Fibroblast of lung (primary cell): ENCODE measurements around the gene CORO7. TPM values are rescaled to one million over a fixed set of nuclear protein-coding genes. Genes with fewer than 3 reads are reported as not detected.

Experiments
- DNase-seq, 2 donors: peaks; one replicate each; pipeline versions ENCODE4 v3.0.0 to v3.0.0-alpha.2; 2010; ENCODE audit warnings: low read depth in 2 of 2
- H2AFZ ChIP-seq: 2 replicates; pipeline ENCODE4 v1.5.1; 2012; ENCODE audit warnings: low read length, control low read depth, inconsistent platforms
- H3K27ac ChIP-seq: 2 replicates; pipeline ENCODE4 v1.5.1; 2011; ENCODE audit warnings: low read length, control low read depth; ENCODE audit not compliant: insufficient read depth
- H3K27me3 ChIP-seq: 2 replicates; pipeline ENCODE4 v1.5.1; 2011; ENCODE audit warnings: mild to moderate bottlenecking, low read length; ENCODE audit not compliant: control insufficient read depth, insufficient read depth
- H3K36me3 ChIP-seq: 2 replicates; pipeline ENCODE4 v1.5.1; 2011; ENCODE audit warnings: low read length; ENCODE audit not compliant: control insufficient read depth, insufficient read depth
- H3K4me1 ChIP-seq: 2 replicates; pipeline ENCODE4 v1.5.1; 2011; ENCODE audit warnings: low read length; ENCODE audit not compliant: control insufficient read depth, insufficient read depth; ENCODE audit errors: extremely low read depth
- H3K4me2 ChIP-seq: 2 replicates; pipeline ENCODE4 v1.5.1; 2011; ENCODE audit warnings: low read length, control low read depth; ENCODE audit not compliant: insufficient read depth; ENCODE audit errors: extremely low read depth
- H3K4me3 ChIP-seq, 4 experiments: fragments of 200-600 bp in 1 of 4; sonication (generic) in 1 of 4; replicated peaks in 1 of 4; 2 replicates each; pipeline ENCODE4 v1.5.1; 2011 to 2016; ENCODE audit warnings: low read length in 4 of 4, low read depth in 3 of 4, mild to moderate bottlenecking in 3 of 4, control low read depth in 2 of 4, inconsistent platforms in 1 of 4, mixed read lengths in 1 of 4; ENCODE audit not compliant: insufficient read depth in 1 of 4; ENCODE audit errors: control extremely low read depth in 1 of 4
- H3K79me2 ChIP-seq: 2 replicates; pipeline ENCODE4 v1.5.1; 2012; ENCODE audit warnings: mild to moderate bottlenecking, low read length, inconsistent platforms; ENCODE audit not compliant: control insufficient read depth, insufficient read depth
- H3K9ac ChIP-seq: 2 replicates; pipeline ENCODE4 v1.5.1; 2011; ENCODE audit warnings: mild to moderate bottlenecking, low read length, control low read depth; ENCODE audit not compliant: insufficient read depth
- H3K9me3 ChIP-seq: 2 replicates; pipeline ENCODE4 v1.5.1; 2012; ENCODE audit warnings: low read depth, low read length; ENCODE audit not compliant: control insufficient read depth, insufficient read depth
- H4K20me1 ChIP-seq: 2 replicates; pipeline ENCODE4 v1.5.1; 2011; ENCODE audit warnings: low read length; ENCODE audit not compliant: control insufficient read depth, insufficient read depth; ENCODE audit errors: extremely low read depth
- EZH2 ChIP-seq: IDR thresholded peaks from 2 replicates; pipeline ENCODE4 v1.5.1; 2012; ENCODE audit warnings: low read length, control low read depth, mild to moderate bottlenecking; ENCODE audit errors: missing control alignments
- polyA plus RNA-seq, 2 donors: library from polyadenylated mRNA; depleted of rRNA in 1 of 2; stranded (reverse) in 1 of 2; unstranded in 1 of 2; fragments of >200 nt; gene quantifications; 2 replicates each; pipeline ENCODE4 v1.2.1, GENCODE V29; 2011 to 2012; ENCODE audit warnings: missing spikeins in 1 of 2
- total RNA-seq: library from RNA; depleted of rRNA; stranded (reverse); fragments of >200 nt; gene quantifications from 2 replicates; pipeline ENCODE4 v1.2.1, GENCODE V29; 2014
- TF ChIP-seq, protein P1 (sequence below), 2 donors: IDR thresholded peaks in 1 of 2; conservative IDR thresholded peaks in 1 of 2; 1 replicate in 1 of 2; 2 replicates in 1 of 2; pipeline ENCODE4 v1.5.1; 2011 to 2012; ENCODE audit warnings: low read length in 2 of 2, control low read depth in 1 of 2, inconsistent platforms in 1 of 2, low read depth in 1 of 2, mild to moderate bottlenecking in 1 of 2

The CORO7 gene
- total and polyA plus RNA-seq, 2 donors (not counting 1 experiment from before 2014, with no cell fraction given), result 6.1 to 11.1 TPM

DNA sequence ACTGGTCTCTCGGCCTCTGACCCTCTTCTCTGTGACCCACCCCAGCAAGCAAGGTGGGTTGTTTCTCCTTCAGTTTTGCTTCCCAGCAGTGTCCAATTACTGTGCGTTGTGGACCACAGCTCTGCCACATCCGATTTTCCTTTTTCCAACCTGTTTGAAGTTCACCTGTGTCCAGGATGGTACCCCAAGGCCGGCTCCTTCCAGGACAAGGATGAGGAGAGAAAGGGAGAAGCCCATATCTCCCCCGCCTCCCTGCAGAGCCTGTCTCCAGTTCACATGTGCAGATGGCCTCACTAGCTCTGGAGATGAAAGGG is 44.5 kb upstream of the CORO7 start:
- H4K20me1 ChIP-seq, result no peaks in the 10 kb centered on the region
- no peaks in the 10 kb centered on the region for H3K79me2 ChIP-seq
- H3K4me3 ChIP-seq, result no peak overlapping the region
- H3K27ac ChIP-seq, result no peak overlapping the region
- H3K27me3 ChIP-seq, result no peaks in the 10 kb centered on the region
- DNase-seq, result no peak
- H3K9ac ChIP-seq, result no peak overlapping the region
- H3K4me1 ChIP-seq, result peaks cover 10% of the 10 kb centered on the region
- H3K9me3 ChIP-seq, result no peaks in the 10 kb centered on the region
- H2AFZ ChIP-seq, result no peak overlapping the region
- H3K4me2 ChIP-seq, result no peak overlapping the region
- TF ChIP-seq, protein P1, sequence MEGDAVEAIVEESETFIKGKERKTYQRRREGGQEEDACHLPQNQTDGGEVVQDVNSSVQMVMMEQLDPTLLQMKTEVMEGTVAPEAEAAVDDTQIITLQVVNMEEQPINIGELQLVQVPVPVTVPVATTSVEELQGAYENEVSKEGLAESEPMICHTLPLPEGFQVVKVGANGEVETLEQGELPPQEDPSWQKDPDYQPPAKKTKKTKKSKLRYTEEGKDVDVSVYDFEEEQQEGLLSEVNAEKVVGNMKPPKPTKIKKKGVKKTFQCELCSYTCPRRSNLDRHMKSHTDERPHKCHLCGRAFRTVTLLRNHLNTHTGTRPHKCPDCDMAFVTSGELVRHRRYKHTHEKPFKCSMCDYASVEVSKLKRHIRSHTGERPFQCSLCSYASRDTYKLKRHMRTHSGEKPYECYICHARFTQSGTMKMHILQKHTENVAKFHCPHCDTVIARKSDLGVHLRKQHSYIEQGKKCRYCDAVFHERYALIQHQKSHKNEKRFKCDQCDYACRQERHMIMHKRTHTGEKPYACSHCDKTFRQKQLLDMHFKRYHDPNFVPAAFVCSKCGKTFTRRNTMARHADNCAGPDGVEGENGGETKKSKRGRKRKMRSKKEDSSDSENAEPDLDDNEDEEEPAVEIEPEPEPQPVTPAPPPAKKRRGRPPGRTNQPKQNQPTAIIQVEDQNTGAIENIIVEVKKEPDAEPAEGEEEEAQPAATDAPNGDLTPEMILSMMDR (conservative IDR thresholded peaks at IDR 0.05 in 1 of 2, IDR thresholded peaks at IDR 0.05 in 1 of 2; ENCODE audit: low read depth in 1 of 2, low read length in 2 of 2), result no peak
- TF ChIP-seq EZH2, result no peak
- peaks cover 20% of the 10 kb centered on the region for H3K36me3 ChIP-seq

DNA sequence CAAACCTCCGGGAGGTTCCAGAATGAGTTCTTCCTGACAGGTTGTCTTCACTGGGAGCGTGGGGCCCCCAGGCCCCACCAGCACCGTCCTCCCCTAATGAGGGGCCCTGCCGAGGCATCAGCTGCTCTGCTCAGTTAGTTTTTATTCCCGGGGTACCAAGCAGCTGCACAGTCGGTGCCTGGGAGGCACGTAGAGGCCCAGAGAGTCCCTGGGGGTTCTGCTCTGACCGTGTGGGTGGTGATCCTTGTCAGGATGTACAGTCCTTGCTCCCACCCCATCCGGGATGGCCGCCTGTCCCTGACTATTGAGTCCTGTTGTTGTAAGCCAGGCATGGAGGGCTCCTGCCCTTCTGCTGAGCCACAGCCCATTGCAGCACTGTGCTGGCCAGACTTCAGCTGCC is 39.6 kb upstream of the CORO7 start:
- H3K4me1 ChIP-seq, result peaks cover 4% of the 10 kb centered on the region
- no peak overlapping the region for H3K27ac ChIP-seq
- DNase-seq, result no peak
- no peaks in the 10 kb centered on the region for H3K27me3 ChIP-seq
- no peak overlapping the region for H2AFZ ChIP-seq
- H4K20me1 ChIP-seq, result no peaks in the 10 kb centered on the region
- no peak overlapping the region for H3K9ac ChIP-seq
- TF ChIP-seq, protein P1 (conservative IDR thresholded peaks at IDR 0.05 in 1 of 2, IDR thresholded peaks at IDR 0.05 in 1 of 2; ENCODE audit: low read depth in 1 of 2, low read length in 2 of 2), result no peak
- TF ChIP-seq EZH2, result no peak
- H3K79me2 ChIP-seq, result no peaks in the 10 kb centered on the region
- H3K4me2 ChIP-seq, result no peak overlapping the region
- H3K9me3 ChIP-seq, result no peaks in the 10 kb centered on the region
- H3K36me3 ChIP-seq, result peaks cover 18% of the 10 kb centered on the region
- no peak overlapping the region for H3K4me3 ChIP-seq

DNA sequence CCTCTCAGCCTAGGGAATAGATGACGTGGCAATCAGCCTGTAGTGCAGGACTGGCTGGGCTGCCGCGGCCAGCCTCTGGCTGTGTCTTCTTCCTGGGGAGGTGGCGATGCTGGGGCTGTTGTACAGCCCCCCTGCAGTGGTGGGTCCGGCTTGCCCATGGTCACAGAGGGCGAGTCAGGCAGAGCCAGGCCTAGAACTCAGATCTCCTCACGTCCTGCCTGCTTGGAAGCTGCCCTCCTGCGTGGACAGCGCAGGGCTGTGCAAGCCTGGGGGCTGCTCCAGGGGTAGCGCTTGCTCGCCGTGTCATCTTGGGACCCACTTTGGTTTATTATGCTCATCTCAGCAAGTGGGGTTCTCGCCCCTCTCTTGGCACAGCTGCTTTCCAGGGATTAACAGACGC is 38.7 kb upstream of the CORO7 start:
- Histone ChIP-seq H3K79me2 (no peaks in the 10 kb centered on the region), H3K27me3 (no peaks in the 10 kb centered on the region), H4K20me1 (no peaks in the 10 kb centered on the region), H2AFZ (no peak overlapping the region), H3K9ac (no peak overlapping the region), H3K4me3 (no peak overlapping the region), H3K4me2 (no peak overlapping the region), H3K9me3 (no peaks in the 10 kb centered on the region), H3K36me3 (peaks cover 22% of the 10 kb centered on the region), H3K4me1 (peaks cover 4% of the 10 kb centered on the region), H3K27ac (no peak overlapping the region)
- TF ChIP-seq, protein P1 (conservative IDR thresholded peaks at IDR 0.05 in 1 of 2, IDR thresholded peaks at IDR 0.05 in 1 of 2; ENCODE audit: low read depth in 1 of 2, low read length in 2 of 2), result no peak
- TF ChIP-seq EZH2, result no peak
- DNase-seq, result no peak
